HEK293 (cell line): ENCODE measurements around the gene PEX10.
A peak's percentile ranks its signal among the peaks of the same experiment; 100 is the strongest.

ENCODE experiments used
- CTCF ChIA-PET: fragments of 350-600 bp; formaldehyde crosslinking; extraction: SDS; loops from one replicate; lab custom pipeline; 2021; ENCODE audit warnings: antibody characterized with exemption; lab: Yijun Ruan, JAX
- POLR2A ChIA-PET: fragments of 300-600 bp; formaldehyde crosslinking; extraction: SDS; loops from one replicate; lab custom pipeline; 2020; ENCODE audit warnings: antibody characterized with exemption, inconsistent platforms; lab: Yijun Ruan, JAX
- H3K27ac ChIP-seq: fragments of 200-500 bp; sonication (Bioruptor generic); 2 replicates; pipeline ENCODE4 v1.5.1; 2014; ENCODE audit warnings: low read depth, low read length, control low read depth, inconsistent platforms; ENCODE audit errors: extremely low read depth
- H3K36me3 ChIP-seq, 2 experiments: fragments of 200-500 bp in 1 of 2; sonication (Bioruptor generic) in 1 of 2; 1 replicate in 1 of 2; 2 replicates in 1 of 2; pipeline ENCODE4 v1.5.1; 2014 to 2017; ENCODE audit warnings: inconsistent platforms in 2 of 2, low read length in 2 of 2; ENCODE audit not compliant: control insufficient read depth in 2 of 2, insufficient read depth in 1 of 2
- H3K4me1 ChIP-seq: fragments of 200-500 bp; sonication (Bioruptor generic); 2 replicates; pipeline ENCODE4 v1.5.1; 2014; ENCODE audit warnings: mild to moderate bottlenecking, low read length, inconsistent platforms; ENCODE audit not compliant: control insufficient read depth, insufficient read depth
- H3K4me3 ChIP-seq: 2 replicates; pipeline ENCODE4 v1.5.1; 2011; ENCODE audit warnings: low read depth, mild to moderate bottlenecking, control low read depth, low read length, moderate library complexity
- H3K9me3 ChIP-seq: fragments of 200-500 bp; sonication (Bioruptor generic); 2 replicates; pipeline ENCODE4 v1.5.1; 2014; ENCODE audit warnings: low read depth, low read length, inconsistent platforms; ENCODE audit not compliant: control insufficient read depth, insufficient read depth
- FEZF1 ChIP-seq: fragments of 450-650 bp; formaldehyde crosslinking; IDR thresholded peaks from 2 replicates; pipeline ENCODE4 v1.5.1; 2016; ENCODE audit warnings: missing biosample characterization, missing genetic modification characterization
- SALL2 ChIP-seq: fragments of 450-650 bp; formaldehyde crosslinking; IDR thresholded peaks from 2 replicates; pipeline ENCODE4 v1.5.0; 2017; ENCODE audit warnings: missing biosample characterization, mild to moderate bottlenecking, missing genetic modification characterization, borderline replicate concordance
- SCRT1 ChIP-seq: fragments of 450-650 bp; formaldehyde crosslinking; IDR thresholded peaks from 2 replicates; pipeline ENCODE4 v1.5.1; 2016; ENCODE audit warnings: missing biosample characterization, missing genetic modification characterization, borderline replicate concordance
- SCRT2 ChIP-seq: fragments of 450-650 bp; formaldehyde crosslinking; IDR thresholded peaks from 2 replicates; pipeline ENCODE4 v1.5.1; 2016; ENCODE audit warnings: missing biosample characterization, missing genetic modification characterization
- SETDB1 ChIP-seq: IDR thresholded peaks from one replicate; pipeline ENCODE4 v1.6.1; 2017; ENCODE audit warnings: mild to moderate bottlenecking, low read length, moderate library complexity, mixed read lengths; ENCODE audit not compliant: insufficient read length
- YY1 ChIP-seq: fragments of 450-650 bp; formaldehyde crosslinking; IDR thresholded peaks from 2 replicates; pipeline ENCODE4 v1.5.1; 2018; ENCODE audit warnings: missing biosample characterization, missing genetic modification characterization
- ZBTB21 ChIP-seq: fragments of 450-650 bp; formaldehyde crosslinking; IDR thresholded peaks from 2 replicates; pipeline ENCODE4 v1.5.1; 2017; ENCODE audit warnings: missing biosample characterization, missing genetic modification characterization
- ZFP37 ChIP-seq: fragments of 450-650 bp; formaldehyde crosslinking; IDR thresholded peaks from 2 replicates; pipeline ENCODE4 v1.5.1; 2016; ENCODE audit warnings: missing biosample characterization, missing genetic modification characterization
- ZNF132 ChIP-seq: fragments of 450-650 bp; formaldehyde crosslinking; IDR thresholded peaks from 2 replicates; pipeline ENCODE4 v1.5.1; 2017; ENCODE audit warnings: missing biosample characterization, missing genetic modification characterization, borderline replicate concordance
- ZNF146 ChIP-seq: fragments of 450-650 bp; formaldehyde crosslinking; IDR thresholded peaks from 2 replicates; pipeline ENCODE4 v1.5.1; 2016; ENCODE audit warnings: missing biosample characterization, missing genetic modification characterization
- ZNF155 ChIP-seq: fragments of 450-650 bp; formaldehyde crosslinking; IDR thresholded peaks from 2 replicates; pipeline ENCODE4 v1.5.1; 2016; ENCODE audit warnings: missing biosample characterization, missing genetic modification characterization
- ZNF223 ChIP-seq: fragments of 450-650 bp; formaldehyde crosslinking; IDR thresholded peaks from 2 replicates; pipeline ENCODE4 v1.5.1; 2016; ENCODE audit warnings: missing biosample characterization, missing genetic modification characterization
- ZNF23 ChIP-seq: fragments of 450-650 bp; formaldehyde crosslinking; IDR thresholded peaks from 2 replicates; pipeline ENCODE4 v1.5.1; 2016; ENCODE audit warnings: missing biosample characterization, missing genetic modification characterization, borderline replicate concordance
- ZNF24 ChIP-seq: fragments of 450-650 bp; formaldehyde crosslinking; IDR thresholded peaks from 2 replicates; pipeline ENCODE4 v1.5.1; 2016; ENCODE audit warnings: missing biosample characterization, missing genetic modification characterization
- ZNF423 ChIP-seq: fragments of 450-650 bp; formaldehyde crosslinking; IDR thresholded peaks from 2 replicates; pipeline ENCODE4 v1.5.1; 2016; ENCODE audit warnings: missing biosample characterization, missing genetic modification characterization
- ZNF501 ChIP-seq: fragments of 450-650 bp; formaldehyde crosslinking; IDR thresholded peaks from 2 replicates; pipeline ENCODE4 v1.5.1; 2016; ENCODE audit warnings: missing biosample characterization, missing genetic modification characterization
- ZNF558 ChIP-seq: fragments of 450-650 bp; formaldehyde crosslinking; IDR thresholded peaks from 2 replicates; pipeline ENCODE4 v1.5.1; 2016; ENCODE audit warnings: missing biosample characterization, missing genetic modification characterization
- ZNF623 ChIP-seq: fragments of 450-650 bp; formaldehyde crosslinking; IDR thresholded peaks from 2 replicates; pipeline ENCODE4 v1.5.1; 2016; ENCODE audit warnings: missing biosample characterization, missing genetic modification characterization
- ZNF626 ChIP-seq: fragments of 450-650 bp; sonication (Bioruptor Pico); formaldehyde crosslinking; IDR thresholded peaks from 2 replicates; pipeline ENCODE4 v1.5.1; 2018; ENCODE audit warnings: missing biosample characterization, missing genetic modification characterization, inconsistent platforms
- ZNF664 ChIP-seq: fragments of 450-650 bp; formaldehyde crosslinking; IDR thresholded peaks from 2 replicates; pipeline ENCODE4 v1.5.1; 2016; ENCODE audit warnings: missing biosample characterization, missing genetic modification characterization
- ZNF776 ChIP-seq: fragments of 450-650 bp; formaldehyde crosslinking; IDR thresholded peaks from 2 replicates; pipeline ENCODE4 v1.5.0; 2017; ENCODE audit warnings: missing biosample characterization, missing genetic modification characterization, borderline replicate concordance
- ZNF791 ChIP-seq: fragments of 450-650 bp; formaldehyde crosslinking; IDR thresholded peaks from 2 replicates; pipeline ENCODE4 v1.5.1; 2016; ENCODE audit warnings: missing biosample characterization, missing genetic modification characterization
- ZSCAN16 ChIP-seq: fragments of 450-650 bp; formaldehyde crosslinking; IDR thresholded peaks from 2 replicates; pipeline ENCODE4 v1.5.1; 2016; ENCODE audit warnings: missing biosample characterization, missing genetic modification characterization
- ZSCAN30 ChIP-seq: fragments of 450-650 bp; IDR thresholded peaks from 2 replicates; pipeline ENCODE4 v1.5.1; 2018; ENCODE audit warnings: missing biosample characterization, mild to moderate bottlenecking, missing genetic modification characterization, moderate library complexity
- TF ChIP-seq, protein P1 (sequence below): fragments of 450-650 bp; formaldehyde crosslinking; IDR thresholded peaks from 2 replicates; pipeline ENCODE4 v1.5.1; 2016; ENCODE audit warnings: missing biosample characterization, missing genetic modification characterization
- TF ChIP-seq, protein P2 (sequence below): fragments of 450-650 bp; formaldehyde crosslinking; IDR thresholded peaks from 2 replicates; pipeline ENCODE4 v1.5.1; 2016; ENCODE audit warnings: missing biosample characterization, missing genetic modification characterization

The PEX10 gene

DNA sequence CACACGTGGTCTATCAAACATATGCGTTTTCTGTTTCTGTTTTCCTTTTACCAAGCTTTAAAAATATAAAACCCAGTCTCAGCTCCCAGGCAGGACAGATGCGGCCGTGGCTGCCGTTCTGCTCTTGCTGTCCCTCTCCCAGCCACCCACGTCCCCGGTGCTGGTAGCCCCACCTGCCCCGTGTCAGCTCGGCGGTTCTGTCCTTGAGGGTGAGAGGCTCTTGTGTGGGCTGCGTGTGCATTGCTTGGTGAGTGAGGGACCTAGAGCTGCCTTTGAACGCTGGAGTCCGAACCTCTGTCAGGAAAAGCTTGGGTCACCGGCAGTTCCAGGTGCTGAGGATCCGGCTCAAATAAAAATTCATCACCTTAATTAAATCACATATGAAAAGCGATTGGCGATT, 16.3 kb downstream of the PEX10 start:
- H3K4me1 ChIP-seq = no peaks in the 10 kb centered on the region
- H3K27ac ChIP-seq = no peak overlapping the region
- H3K36me3 ChIP-seq = peaks cover 12 to 84% of the 10 kb centered on the region in 2 experiments
- ChIA-PET POLR2A (interaction anchor here (1.6 kb wide), 1 partner anchor 162 kb away, joined by 3 read pairs; no protein-coding TSS in a partner anchor), CTCF (interaction anchor here (0.6 to 1.9 kb wide), 2 partner anchors 165 to 201 kb away, joined by 3 to 6 read pairs; partner anchors contain the start of gene FAAP20)
- H3K9me3 ChIP-seq = no peaks in the 10 kb centered on the region
- no peak overlapping the region for H3K4me3 ChIP-seq
- TF ChIP-seq ZNF623 (tag by site-specific recombination) (no peak), ZNF501 (tag by site-specific recombination) (no peak), YY1 (tag by site-specific recombination) (no peak), ZNF626 (tag by site-specific recombination) (no peak), SETDB1 (no peak), ZNF155 (tag by site-specific recombination) (no peak), ZNF132 (no peak), ZBTB21 (tag by site-specific recombination) (no peak), ZNF791 (tag by site-specific recombination) (no peak)

- H3K27ac ChIP-seq = no peak overlapping the region
- POLR2A ChIA-PET = no interaction called here
- no peaks in the 10 kb centered on the region for H3K9me3 ChIP-seq
- peaks cover 9 to 77% of the 10 kb centered on the region in 2 experiments for H3K36me3 ChIP-seq
- no peak for TF ChIP-seq ZNF155 (tag by site-specific recombination)
- H3K4me3 ChIP-seq = no peak overlapping the region
- H3K4me1 ChIP-seq = peaks cover 3% of the 10 kb centered on the region; the same call in 1 of the 2 replicates
- CTCF ChIA-PET = no interaction called here
Observed at GRCh38 chr1:2395245-2395644, 17.1 kb downstream of the PEX10 start.

GRCh38 chr1:2394761-2395160, 17.6 kb downstream of the PEX10 start:
- TF ChIP-seq ZNF558 (tag by site-specific recombination) (no peak), ZNF776 (tag by site-specific recombination) (no peak), ZNF23 (tag by site-specific recombination) (no peak), SALL2 (no peak), FEZF1 (no peak), ZSCAN30 (tag by site-specific recombination) (no peak)
- TF ChIP-seq, protein P1, sequence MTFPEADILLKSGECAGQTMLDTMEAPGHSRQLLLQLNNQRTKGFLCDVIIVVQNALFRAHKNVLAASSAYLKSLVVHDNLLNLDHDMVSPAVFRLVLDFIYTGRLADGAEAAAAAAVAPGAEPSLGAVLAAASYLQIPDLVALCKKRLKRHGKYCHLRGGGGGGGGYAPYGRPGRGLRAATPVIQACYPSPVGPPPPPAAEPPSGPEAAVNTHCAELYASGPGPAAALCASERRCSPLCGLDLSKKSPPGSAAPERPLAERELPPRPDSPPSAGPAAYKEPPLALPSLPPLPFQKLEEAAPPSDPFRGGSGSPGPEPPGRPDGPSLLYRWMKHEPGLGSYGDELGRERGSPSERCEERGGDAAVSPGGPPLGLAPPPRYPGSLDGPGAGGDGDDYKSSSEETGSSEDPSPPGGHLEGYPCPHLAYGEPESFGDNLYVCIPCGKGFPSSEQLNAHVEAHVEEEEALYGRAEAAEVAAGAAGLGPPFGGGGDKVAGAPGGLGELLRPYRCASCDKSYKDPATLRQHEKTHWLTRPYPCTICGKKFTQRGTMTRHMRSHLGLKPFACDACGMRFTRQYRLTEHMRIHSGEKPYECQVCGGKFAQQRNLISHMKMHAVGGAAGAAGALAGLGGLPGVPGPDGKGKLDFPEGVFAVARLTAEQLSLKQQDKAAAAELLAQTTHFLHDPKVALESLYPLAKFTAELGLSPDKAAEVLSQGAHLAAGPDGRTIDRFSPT = no peak
- peaks cover 3% of the 10 kb centered on the region; the same call in 1 of the 2 replicates for H3K4me1 ChIP-seq
- ChIA-PET CTCF (interaction anchor here (0.6 to 1.4 kb wide), 2 partner anchors 13 to 221 kb away, joined by 3 to 4 read pairs; no protein-coding TSS in a partner anchor), POLR2A (no interaction called here)
- H3K9me3 ChIP-seq = no peaks in the 10 kb centered on the region
- H3K36me3 ChIP-seq = peaks cover 8 to 77% of the 10 kb centered on the region in 2 experiments
- no peak overlapping the region for H3K4me3 ChIP-seq
- H3K27ac ChIP-seq = no peak overlapping the region

GRCh38 chr1:2394220-2394619, 18.1 kb downstream of the PEX10 start:
- peaks cover 8 to 77% of the 10 kb centered on the region in 2 experiments for H3K36me3 ChIP-seq
- H3K27ac ChIP-seq = no peak overlapping the region
- no peak overlapping the region for H3K4me3 ChIP-seq
- POLR2A ChIA-PET = interaction anchor here (1.1 kb wide), 1 partner anchor 12 kb away, joined by 3 read pairs; no protein-coding TSS in a partner anchor
- TF ChIP-seq SCRT2 (tag by site-specific recombination) (peak; percentile 98), SALL2 (no peak), ZNF223 (tag by site-specific recombination) (no peak), ZNF664 (tag by site-specific recombination) (no peak), ZNF423 (no peak), SCRT1 (tag by site-specific recombination) (peak; percentile 97), ZSCAN16 (no peak), ZNF146 (tag by site-specific recombination) (no peak), ZFP37 (tag by site-specific recombination) (no peak), ZNF24 (tag by site-specific recombination) (no peak)
- TF ChIP-seq, protein P2, sequence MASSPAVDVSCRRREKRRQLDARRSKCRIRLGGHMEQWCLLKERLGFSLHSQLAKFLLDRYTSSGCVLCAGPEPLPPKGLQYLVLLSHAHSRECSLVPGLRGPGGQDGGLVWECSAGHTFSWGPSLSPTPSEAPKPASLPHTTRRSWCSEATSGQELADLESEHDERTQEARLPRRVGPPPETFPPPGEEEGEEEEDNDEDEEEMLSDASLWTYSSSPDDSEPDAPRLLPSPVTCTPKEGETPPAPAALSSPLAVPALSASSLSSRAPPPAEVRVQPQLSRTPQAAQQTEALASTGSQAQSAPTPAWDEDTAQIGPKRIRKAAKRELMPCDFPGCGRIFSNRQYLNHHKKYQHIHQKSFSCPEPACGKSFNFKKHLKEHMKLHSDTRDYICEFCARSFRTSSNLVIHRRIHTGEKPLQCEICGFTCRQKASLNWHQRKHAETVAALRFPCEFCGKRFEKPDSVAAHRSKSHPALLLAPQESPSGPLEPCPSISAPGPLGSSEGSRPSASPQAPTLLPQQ (tag by site-specific recombination) = no peak
- TF ChIP-seq, all 188 proteins: peak for 2
- CTCF ChIA-PET = interaction anchor here (0.6 to 1.4 kb wide), 3 partner anchors 13 to 220 kb away, joined by 3 to 5 read pairs (median 4); partner anchors contain the start of gene FAAP20
- H3K9me3 ChIP-seq = no peaks in the 10 kb centered on the region
- peaks cover 3% of the 10 kb centered on the region; the same call in 1 of the 2 replicates for H3K4me1 ChIP-seq
